ENCODE data around the gene KEAP1. TPM values are rescaled to one million over a fixed set of nuclear protein-coding genes. Genes with fewer than 3 reads are reported as not detected.
"Not testable (repeated sequence)": the region's sequence is repeated elsewhere in the genome, so short reads cannot be mapped to it uniquely, and the experiment has no call there.

Gene KEAP1
- total RNA-seq, 1 donor from 2014 or later = 102 TPM

- DNase-seq (ENCODE audit: low read depth) = no peak
Measured at GRCh38 chr19:10499550-10500246, 3.5 kb downstream of the KEAP1 start.

GRCh38 chr19:10497371-10497770, 5.8 kb downstream of the KEAP1 start:
- DNase-seq (ENCODE audit: low read depth) = no peak

GRCh38 chr19:10491472-10492047, 11.6 kb downstream of the KEAP1 start:
- no peak for DNase-seq (ENCODE audit: low read depth)

GRCh38 chr19:10486551-10486950, 16.6 kb downstream of the KEAP1 start:
- peak; percentile 49 for DNase-seq (ENCODE audit: low read depth)

- DNase-seq (ENCODE audit: low read depth) = peak; percentile 72
Measured at GRCh38 chr19:10478903-10479384, 24.2 kb downstream of the KEAP1 start.

- DNase-seq (ENCODE audit: low read depth) = no peak
Measured at GRCh38 chr19:10478476-10478875, 24.7 kb downstream of the KEAP1 start.

GRCh38 chr19:10474962-10475451, 28.1 kb downstream of the KEAP1 start:
- DNase-seq (ENCODE audit: low read depth) = no peak

GRCh38 chr19:10473192-10473591, 30.0 kb downstream of the KEAP1 start:
- DNase-seq (ENCODE audit: low read depth) = no peak

- DNase-seq (ENCODE audit: low read depth) = peak; percentile 13
Measured at GRCh38 chr19:10471909-10472308, 31.2 kb downstream of the KEAP1 start.

GRCh38 chr19:10468133-10468532, 35.0 kb downstream of the KEAP1 start:
- DNase-seq (ENCODE audit: low read depth) = no peak

GRCh38 chr19:10467104-10467706, 36.0 kb downstream of the KEAP1 start:
- no peak for DNase-seq (ENCODE audit: low read depth)

GRCh38 chr19:10464456-10464855, 38.7 kb downstream of the KEAP1 start:
- no peak for DNase-seq (ENCODE audit: low read depth)

- no peak for DNase-seq (ENCODE audit: low read depth)
Measured at GRCh38 chr19:10462557-10462956, 40.6 kb downstream of the KEAP1 start.

GRCh38 chr19:10462042-10462441, 41.1 kb downstream of the KEAP1 start:
- not testable (repeated sequence) for DNase-seq (ENCODE audit: low read depth)

- peak; percentile 86 for DNase-seq (ENCODE audit: low read depth)
Measured at GRCh38 chr19:10461047-10461949, 41.9 kb downstream of the KEAP1 start.

- DNase-seq (ENCODE audit: low read depth) = no peak
Measured at GRCh38 chr19:10460714-10461046, 42.5 kb downstream of the KEAP1 start.

- DNase-seq (ENCODE audit: low read depth) = not testable (repeated sequence)
Measured at GRCh38 chr19:10458733-10459132, 44.4 kb downstream of the KEAP1 start.

- DNase-seq (ENCODE audit: low read depth) = no peak
Measured at GRCh38 chr19:10454267-10454666, 48.9 kb downstream of the KEAP1 start.

- no peak for DNase-seq (ENCODE audit: low read depth)
Measured at GRCh38 chr19:10453852-10454251, 49.3 kb downstream of the KEAP1 start.

GRCh38 chr19:10452726-10453618, 50.2 kb downstream of the KEAP1 start:
- no peak for DNase-seq (ENCODE audit: low read depth)
